Measurements from ENCODE around the gene LEFTY2.

The LEFTY2 gene

GRCh38 chr1:225915538-225915991, 25.5 kb downstream of the LEFTY2 start:
- H3K27me3 ChIP-seq (ENCODE audit: insufficient read depth, poor library complexity, severe bottlenecking) = no peaks in the 10 kb centered on the region
- no peak for DNase-seq (ENCODE audit: low read depth in 1 of 2, low spot score in 1 of 2)
- no peak overlapping the region for H3K27ac ChIP-seq (replicated peaks)
- no peak for TF ChIP-seq CTCF (IDR thresholded peaks at IDR 0.05; ENCODE audit: insufficient read depth, low read length)
- no peak for TF ChIP-seq SPI1 (IDR thresholded peaks at IDR 0.05; ENCODE audit: borderline replicate concordance, low read depth)
- no peak overlapping the region for H3K4me3 ChIP-seq (replicated peaks; ENCODE audit: insufficient read depth, low read length)

GRCh38 chr1:225914947-225915346, 26.1 kb downstream of the LEFTY2 start:
- Histone ChIP-seq H3K4me3 (replicated peaks; ENCODE audit: insufficient read depth, low read length) (no peak overlapping the region), H3K27ac (replicated peaks) (no peak overlapping the region), H3K27me3 (ENCODE audit: insufficient read depth, poor library complexity, severe bottlenecking) (no peaks in the 10 kb centered on the region)
- DNase-seq (ENCODE audit: low read depth in 1 of 2, low spot score in 1 of 2) = no peak
- TF ChIP-seq CTCF (IDR thresholded peaks at IDR 0.05; ENCODE audit: insufficient read depth, low read length) = no peak
- TF ChIP-seq GABPA (IDR thresholded peaks at IDR 0.05; ENCODE audit: low read depth) = no peak
- TF ChIP-seq POLR2AphosphoS5 (IDR thresholded peaks at IDR 0.05; ENCODE audit: low read depth) = no peak

- Histone ChIP-seq H3K4me3 (replicated peaks; ENCODE audit: insufficient read depth, low read length) (no peak overlapping the region), H3K27me3 (ENCODE audit: insufficient read depth, poor library complexity, severe bottlenecking) (no peaks in the 10 kb centered on the region), H3K27ac (replicated peaks) (no peak overlapping the region)
- TF ChIP-seq SPI1 (IDR thresholded peaks at IDR 0.05; ENCODE audit: borderline replicate concordance, low read depth) (no peak), POLR2AphosphoS5 (IDR thresholded peaks at IDR 0.05; ENCODE audit: low read depth) (no peak), CTCF (IDR thresholded peaks at IDR 0.05; ENCODE audit: insufficient read depth, low read length) (no peak), REST (IDR thresholded peaks at IDR 0.05; ENCODE audit: insufficient replicate concordance, low read depth) (no peak), GABPA (IDR thresholded peaks at IDR 0.05; ENCODE audit: low read depth) (no peak)
- no peak for DNase-seq (ENCODE audit: low read depth in 1 of 2, low spot score in 1 of 2)
Measured at GRCh38 chr1:225914391-225914790, 26.6 kb downstream of the LEFTY2 start.

GRCh38 chr1:225911191-225912130, 29.6 kb downstream of the LEFTY2 start:
- TF ChIP-seq POLR2AphosphoS5 (IDR thresholded peaks at IDR 0.05; ENCODE audit: low read depth) = no peak
- peak; percentile 56 for TF ChIP-seq CTCF (IDR thresholded peaks at IDR 0.05; ENCODE audit: insufficient read depth, low read length)
- no peak overlapping the region for H3K4me3 ChIP-seq (replicated peaks; ENCODE audit: insufficient read depth, low read length)
- DNase-seq (ENCODE audit: low read depth in 1 of 2, low spot score in 1 of 2) = peak in 1 of 2 experiments; percentile 53
- no peaks in the 10 kb centered on the region for H3K27me3 ChIP-seq (ENCODE audit: insufficient read depth, poor library complexity, severe bottlenecking)
- no peak overlapping the region for H3K27ac ChIP-seq (replicated peaks)
